Type B pancreatic cell (in vitro differentiated cells): ENCODE measurements around the gene CYRIA. TPM values are rescaled to one million over a fixed set of nuclear protein-coding genes. Genes with fewer than 3 reads are reported as not detected.

Experiments used
- DNase-seq: peaks from one replicate; pipeline ENCODE4 v3.0.0; 2021; ENCODE audit warnings: mixed read lengths; ENCODE audit not compliant: unreplicated experiment; ENCODE audit errors: extremely low spot score
- H3K27ac Mint-ChIP-seq: 2 replicates; pipeline ENCODE4 v1.8.0; 2021; ENCODE audit warnings: mild to moderate bottlenecking, mixed read lengths
- H3K27me3 Mint-ChIP-seq: 2 replicates; pipeline ENCODE4 v1.8.0; 2021; ENCODE audit warnings: mixed read lengths
- H3K36me3 Mint-ChIP-seq: 2 replicates; pipeline ENCODE4 v1.8.0; 2021; ENCODE audit warnings: mixed read lengths
- H3K4me1 Mint-ChIP-seq: one replicate; pipeline ENCODE4 v1.8.0; 2021; ENCODE audit warnings: mixed read lengths; ENCODE audit not compliant: unreplicated experiment
- H3K4me3 Mint-ChIP-seq: 2 replicates; pipeline ENCODE4 v1.8.0; 2021; ENCODE audit warnings: mild to moderate bottlenecking, mixed read lengths
- H3K9me3 Mint-ChIP-seq: 2 replicates; pipeline ENCODE4 v1.8.0; 2021; ENCODE audit warnings: mixed read lengths
- CTCF ChIP-seq: fragments of 200-600 bp; sonication (generic); conservative IDR thresholded peaks from 2 replicates; pipeline ENCODE4 v1.5.0; 2021; ENCODE audit warnings: antibody characterized with exemption, mild to moderate bottlenecking
- total RNA-seq: library from RNA; stranded (reverse); gene quantifications from 2 replicates; pipeline ENCODE4 v1.2.1, GENCODE V29; 2021; ENCODE audit warnings: low replicate concordance

The CYRIA gene
- total RNA-seq, 1 donor from 2014 or later: 6.5 TPM

- no peaks in the 10 kb centered on the region for H3K9me3 Mint-ChIP-seq
- no peak for TF ChIP-seq CTCF
- peaks cover 29% of the 10 kb centered on the region for H3K4me1 Mint-ChIP-seq
- H3K27me3 Mint-ChIP-seq: no peaks in the 10 kb centered on the region
- H3K36me3 Mint-ChIP-seq: no peaks in the 10 kb centered on the region
- no peak for DNase-seq
- H3K27ac Mint-ChIP-seq: no peak overlapping the region
- no peak overlapping the region for H3K4me3 Mint-ChIP-seq
Observed at GRCh38 chr2:16655445-16655837, 10.2 kb downstream of the CYRIA start.

- TF ChIP-seq CTCF: no peak
- peaks cover 33% of the 10 kb centered on the region for H3K4me1 Mint-ChIP-seq
- no peaks in the 10 kb centered on the region for H3K36me3 Mint-ChIP-seq
Observed at GRCh38 chr2:16654833-16655444, 10.7 kb downstream of the CYRIA start.

GRCh38 chr2:16653799-16654198 lies 11.8 kb downstream of the CYRIA start:
- Mint-ChIP-seq H3K4me1 (peaks cover 41% of the 10 kb centered on the region), H3K27me3 (no peaks in the 10 kb centered on the region), H3K4me3 (no peak overlapping the region), H3K9me3 (no peaks in the 10 kb centered on the region), H3K36me3 (no peaks in the 10 kb centered on the region), H3K27ac (no peak overlapping the region)
- TF ChIP-seq CTCF: no peak
- no peak for DNase-seq

More at GRCh38 chr2:16654833-16655444, 10.7 kb downstream of the CYRIA start:
- Mint-ChIP-seq H3K27me3 (no peaks in the 10 kb centered on the region), H3K27ac (no peak overlapping the region), H3K9me3 (no peaks in the 10 kb centered on the region), H3K4me3 (no peak overlapping the region)
- no peak for DNase-seq

GRCh38 chr2:16653083-16653375 lies 12.6 kb downstream of the CYRIA start:
- H3K4me3 Mint-ChIP-seq: no peak overlapping the region
- no peaks in the 10 kb centered on the region for H3K27me3 Mint-ChIP-seq
- no peak overlapping the region for H3K27ac Mint-ChIP-seq
- DNase-seq: no peak
- no peaks in the 10 kb centered on the region for H3K36me3 Mint-ChIP-seq
- no peak for TF ChIP-seq CTCF
- H3K9me3 Mint-ChIP-seq: no peaks in the 10 kb centered on the region
- H3K4me1 Mint-ChIP-seq: peaks cover 41% of the 10 kb centered on the region

GRCh38 chr2:16652296-16653082 lies 13.1 kb downstream of the CYRIA start:
- Mint-ChIP-seq H3K27me3 (no peaks in the 10 kb centered on the region), H3K36me3 (no peaks in the 10 kb centered on the region), H3K27ac (peak overlapping the region; percentile 46), H3K4me1 (peaks cover 43% of the 10 kb centered on the region), H3K4me3 (peak overlapping the region; percentile 58), H3K9me3 (no peaks in the 10 kb centered on the region)
- TF ChIP-seq CTCF: no peak
- no peak for DNase-seq
